ENCODE results near the gene C11orf21.

GRCh38 chr11:2294926-2295290 lies 6.8 kb downstream of the C11orf21 start:
- TF ChIP-seq NRF1 (conservative IDR thresholded peaks at IDR 0.05; ENCODE audit: low read depth, low read length) (no peak), YY1 (IDR thresholded peaks at IDR 0.05; ENCODE audit: low read depth, low read length) (no peak), CHD2 (IDR thresholded peaks at IDR 0.05; ENCODE audit: borderline replicate concordance, low read depth, low read length) (no peak), POLR2AphosphoS5 (IDR thresholded peaks at IDR 0.05; ENCODE audit: low read length) (no peak), POLR2A (IDR thresholded peaks at IDR 0.05; ENCODE audit: low read depth, low read length) (no peak), HDAC2 (IDR thresholded peaks at IDR 0.05) (no peak), NFXL1 (IDR thresholded peaks at IDR 0.05; ENCODE audit: borderline replicate concordance) (no peak), EZH2 (IDR thresholded peaks at IDR 0.05; ENCODE audit: borderline replicate concordance, control insufficient read depth, low read depth, low read length) (no peak), PAX8 (IDR thresholded peaks at IDR 0.05) (no peak), RELA (IDR thresholded peaks at IDR 0.05; ENCODE audit: borderline replicate concordance, partially characterized antibody) (no peak), ZSCAN29 (IDR thresholded peaks at IDR 0.05) (no peak)
- TF ChIP-seq, protein P1, sequence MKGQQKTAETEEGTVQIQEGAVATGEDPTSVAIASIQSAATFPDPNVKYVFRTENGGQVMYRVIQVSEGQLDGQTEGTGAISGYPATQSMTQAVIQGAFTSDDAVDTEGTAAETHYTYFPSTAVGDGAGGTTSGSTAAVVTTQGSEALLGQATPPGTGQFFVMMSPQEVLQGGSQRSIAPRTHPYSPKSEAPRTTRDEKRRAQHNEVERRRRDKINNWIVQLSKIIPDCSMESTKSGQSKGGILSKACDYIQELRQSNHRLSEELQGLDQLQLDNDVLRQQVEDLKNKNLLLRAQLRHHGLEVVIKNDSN (IDR thresholded peaks at IDR 0.05; ENCODE audit: borderline replicate concordance, extremely low read length, insufficient read depth, low read depth, low read length), result no peak
- TF ChIP-seq, protein P2, sequence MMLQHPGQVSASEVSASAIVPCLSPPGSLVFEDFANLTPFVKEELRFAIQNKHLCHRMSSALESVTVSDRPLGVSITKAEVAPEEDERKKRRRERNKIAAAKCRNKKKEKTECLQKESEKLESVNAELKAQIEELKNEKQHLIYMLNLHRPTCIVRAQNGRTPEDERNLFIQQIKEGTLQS (IDR thresholded peaks at IDR 0.05; ENCODE audit: borderline replicate concordance, extremely low read depth, low read depth, low read length), result no peak
- TF ChIP-seq, protein P3, sequence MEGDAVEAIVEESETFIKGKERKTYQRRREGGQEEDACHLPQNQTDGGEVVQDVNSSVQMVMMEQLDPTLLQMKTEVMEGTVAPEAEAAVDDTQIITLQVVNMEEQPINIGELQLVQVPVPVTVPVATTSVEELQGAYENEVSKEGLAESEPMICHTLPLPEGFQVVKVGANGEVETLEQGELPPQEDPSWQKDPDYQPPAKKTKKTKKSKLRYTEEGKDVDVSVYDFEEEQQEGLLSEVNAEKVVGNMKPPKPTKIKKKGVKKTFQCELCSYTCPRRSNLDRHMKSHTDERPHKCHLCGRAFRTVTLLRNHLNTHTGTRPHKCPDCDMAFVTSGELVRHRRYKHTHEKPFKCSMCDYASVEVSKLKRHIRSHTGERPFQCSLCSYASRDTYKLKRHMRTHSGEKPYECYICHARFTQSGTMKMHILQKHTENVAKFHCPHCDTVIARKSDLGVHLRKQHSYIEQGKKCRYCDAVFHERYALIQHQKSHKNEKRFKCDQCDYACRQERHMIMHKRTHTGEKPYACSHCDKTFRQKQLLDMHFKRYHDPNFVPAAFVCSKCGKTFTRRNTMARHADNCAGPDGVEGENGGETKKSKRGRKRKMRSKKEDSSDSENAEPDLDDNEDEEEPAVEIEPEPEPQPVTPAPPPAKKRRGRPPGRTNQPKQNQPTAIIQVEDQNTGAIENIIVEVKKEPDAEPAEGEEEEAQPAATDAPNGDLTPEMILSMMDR (IDR thresholded peaks at IDR 0.05 in 2 of 3, conservative IDR thresholded peaks at IDR 0.05 in 1 of 3; ENCODE audit: control insufficient read depth in 2 of 3, extremely low read depth in 1 of 3, insufficient read depth in 1 of 3, low read depth in 3 of 3, low read length in 3 of 3), result no peak
